ENCODE data around the gene JMJD6.

Gene JMJD6

DNA sequence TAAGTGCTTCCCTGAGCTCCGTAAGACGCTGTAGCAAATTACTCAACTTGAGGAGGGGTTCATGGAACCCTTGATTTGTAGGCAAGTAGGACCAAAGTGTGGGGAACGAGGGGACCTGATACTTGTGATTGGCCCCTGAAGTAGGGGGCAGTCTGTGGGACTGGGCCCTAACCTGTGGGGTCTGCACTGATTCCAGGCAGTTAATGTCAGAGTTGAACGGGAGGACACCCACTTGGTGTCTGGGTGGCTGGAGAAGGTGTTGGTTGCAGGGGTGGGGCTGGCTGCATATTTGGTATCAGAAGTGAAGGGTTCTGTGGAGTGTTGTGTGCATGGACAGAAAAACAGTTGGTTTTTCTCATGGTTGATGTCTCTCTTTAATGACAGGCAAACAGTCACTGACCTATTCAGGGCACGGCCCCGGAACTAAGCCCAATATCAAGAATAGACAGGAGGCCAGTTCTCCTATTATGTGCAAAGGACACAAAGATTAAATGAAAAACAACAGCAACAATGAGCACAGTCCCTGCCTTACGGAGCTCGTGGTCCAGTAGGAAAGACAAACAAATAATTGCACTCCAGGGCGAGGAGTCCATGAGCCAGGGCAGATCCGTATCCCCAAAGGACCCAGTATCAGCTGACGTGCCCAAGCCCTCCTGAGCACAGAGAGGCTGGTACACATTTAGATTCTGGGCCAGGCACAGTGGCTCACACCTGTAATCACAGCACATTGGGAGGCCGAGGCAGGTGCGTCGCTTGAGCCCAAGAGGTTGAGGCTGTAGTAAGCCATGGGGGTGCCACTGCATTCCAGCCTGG is 34.8 kb downstream of the JMJD6 start:
- peaks cover 21% of the 10 kb centered on the region for H3K4me1 ChIP-seq (ENCODE audit: insufficient read depth, insufficient read length)
- H3K36me3 ChIP-seq (ENCODE audit: insufficient read depth, insufficient read length, low read length): peaks cover 19% of the 10 kb centered on the region
- H3K9me3 ChIP-seq (ENCODE audit: insufficient read depth, low read length): no peaks in the 10 kb centered on the region
- H3K4me3 ChIP-seq (ENCODE audit: insufficient read length, low read depth): no peak overlapping the region
- no peak overlapping the region for H3K9ac ChIP-seq (ENCODE audit: insufficient read length, low read depth)
- DNase-seq (ENCODE audit: low read depth, low spot score): no peak
- no peak for TF ChIP-seq ZNF274 (IDR thresholded peaks at IDR 0.05; ENCODE audit: low read depth, low read length)
- TF ChIP-seq SUZ12 (IDR thresholded peaks at IDR 0.05; ENCODE audit: extremely low read depth, insufficient read depth, insufficient read length): no peak
- no peak for TF ChIP-seq YY1 (IDR thresholded peaks at IDR 0.05; ENCODE audit: insufficient read depth, insufficient read length)
- H3K27me3 ChIP-seq (ENCODE audit: insufficient read depth, insufficient read length): no peaks in the 10 kb centered on the region

DNA sequence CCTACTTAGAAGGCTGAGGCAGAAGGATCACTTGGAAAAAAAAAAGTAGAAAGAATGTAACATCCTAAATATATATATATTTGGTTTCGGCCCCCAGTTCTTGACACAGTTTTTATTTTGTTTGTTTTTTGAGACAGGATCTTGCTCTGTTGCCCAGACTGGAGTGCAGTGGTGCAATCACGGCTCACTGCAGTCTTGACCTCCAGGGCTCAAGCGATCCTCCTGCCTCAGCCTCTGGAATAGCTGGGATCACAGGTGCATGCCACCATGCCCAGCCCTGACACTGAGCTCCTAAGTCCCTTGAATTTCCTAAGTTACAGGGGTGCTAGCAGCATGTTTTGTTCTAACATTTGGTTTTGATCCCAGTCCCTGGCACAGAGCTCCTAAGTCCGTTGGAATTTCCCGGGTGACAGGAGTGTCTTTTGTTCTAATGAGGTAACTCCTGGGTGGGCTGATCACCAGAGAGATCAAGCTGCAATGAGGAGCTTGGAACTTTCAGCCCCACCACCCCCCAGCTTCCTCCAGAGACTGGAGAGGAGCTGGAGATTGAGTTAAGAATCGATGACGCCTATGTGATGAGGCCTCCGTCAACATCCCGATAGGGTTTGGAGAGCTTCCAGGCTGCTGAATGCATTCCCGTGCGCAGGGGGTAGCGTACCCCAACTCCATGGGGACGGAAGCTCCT is 35.7 kb downstream of the JMJD6 start:
- no peaks in the 10 kb centered on the region for H3K27me3 ChIP-seq (ENCODE audit: insufficient read depth, insufficient read length)
- H3K4me3 ChIP-seq (ENCODE audit: insufficient read length, low read depth): no peak overlapping the region
- no peak for DNase-seq (ENCODE audit: low read depth, low spot score)
- TF ChIP-seq SUZ12 (IDR thresholded peaks at IDR 0.05; ENCODE audit: extremely low read depth, insufficient read depth, insufficient read length) (no peak), YY1 (IDR thresholded peaks at IDR 0.05; ENCODE audit: insufficient read depth, insufficient read length) (no peak), ZNF274 (IDR thresholded peaks at IDR 0.05; ENCODE audit: low read depth, low read length) (no peak)
- H3K9me3 ChIP-seq (ENCODE audit: insufficient read depth, low read length): no peaks in the 10 kb centered on the region
- H3K4me1 ChIP-seq (ENCODE audit: insufficient read depth, insufficient read length): peaks cover 20% of the 10 kb centered on the region
- H3K36me3 ChIP-seq (ENCODE audit: insufficient read depth, insufficient read length, low read length): peaks cover 18% of the 10 kb centered on the region
- no peak overlapping the region for H3K9ac ChIP-seq (ENCODE audit: insufficient read length, low read depth)

DNA sequence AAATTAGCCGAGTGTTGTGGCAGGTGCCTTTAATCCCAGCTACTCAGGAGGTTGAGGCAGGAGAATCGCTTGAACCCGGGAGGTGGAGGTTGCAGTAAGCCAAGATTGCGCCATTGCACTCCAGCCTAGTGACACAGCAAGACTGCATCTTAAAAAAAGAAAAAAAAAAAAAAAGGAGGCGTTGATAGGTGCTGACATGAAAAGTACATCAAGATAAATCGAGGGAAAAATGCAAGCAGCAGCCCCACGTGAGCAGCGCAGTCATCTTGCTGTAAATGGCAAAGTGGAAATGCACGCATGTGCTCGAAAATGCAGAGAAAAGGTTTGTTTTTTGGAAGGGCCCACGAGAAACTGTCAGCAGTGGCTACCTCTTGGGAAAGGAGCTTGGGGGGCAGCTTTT is 36.5 kb downstream of the JMJD6 start:
- Histone ChIP-seq H3K4me1 (ENCODE audit: insufficient read depth, insufficient read length) (peaks cover 20% of the 10 kb centered on the region), H3K4me3 (ENCODE audit: insufficient read length, low read depth) (no peak overlapping the region), H3K36me3 (ENCODE audit: insufficient read depth, insufficient read length, low read length) (peaks cover 19% of the 10 kb centered on the region), H3K27me3 (ENCODE audit: insufficient read depth, insufficient read length) (no peaks in the 10 kb centered on the region), H3K9ac (ENCODE audit: insufficient read length, low read depth) (no peak overlapping the region), H3K9me3 (ENCODE audit: insufficient read depth, low read length) (no peaks in the 10 kb centered on the region)
- no peak for DNase-seq (ENCODE audit: low read depth, low spot score)
- TF ChIP-seq SUZ12 (IDR thresholded peaks at IDR 0.05; ENCODE audit: extremely low read depth, insufficient read depth, insufficient read length) (no peak), YY1 (IDR thresholded peaks at IDR 0.05; ENCODE audit: insufficient read depth, insufficient read length) (no peak), ZNF274 (IDR thresholded peaks at IDR 0.05; ENCODE audit: low read depth, low read length) (no peak)

GRCh38 chr17:76688165-76688622 is 38.2 kb downstream of the JMJD6 start:
- no peak for TF ChIP-seq SUZ12 (IDR thresholded peaks at IDR 0.05; ENCODE audit: extremely low read depth, insufficient read depth, insufficient read length)
- TF ChIP-seq YY1 (IDR thresholded peaks at IDR 0.05; ENCODE audit: insufficient read depth, insufficient read length): no peak
- TF ChIP-seq ZNF274 (IDR thresholded peaks at IDR 0.05; ENCODE audit: low read depth, low read length): no peak
- H3K9ac ChIP-seq (ENCODE audit: insufficient read length, low read depth): no peak overlapping the region
- H3K4me3 ChIP-seq (ENCODE audit: insufficient read length, low read depth): no peak overlapping the region
- no peak for DNase-seq (ENCODE audit: low read depth, low spot score)
- no peaks in the 10 kb centered on the region for H3K9me3 ChIP-seq (ENCODE audit: insufficient read depth, low read length)
- H3K4me1 ChIP-seq (ENCODE audit: insufficient read depth, insufficient read length): peaks cover 17% of the 10 kb centered on the region
- H3K36me3 ChIP-seq (ENCODE audit: insufficient read depth, insufficient read length, low read length): peaks cover 24% of the 10 kb centered on the region
- no peaks in the 10 kb centered on the region for H3K27me3 ChIP-seq (ENCODE audit: insufficient read depth, insufficient read length)

GRCh38 chr17:76687298-76688164 is 38.9 kb downstream of the JMJD6 start:
- H3K36me3 ChIP-seq (ENCODE audit: insufficient read depth, insufficient read length, low read length): peaks cover 29% of the 10 kb centered on the region
- no peaks in the 10 kb centered on the region for H3K9me3 ChIP-seq (ENCODE audit: insufficient read depth, low read length)
- no peaks in the 10 kb centered on the region for H3K27me3 ChIP-seq (ENCODE audit: insufficient read depth, insufficient read length)
- peaks cover 17% of the 10 kb centered on the region for H3K4me1 ChIP-seq (ENCODE audit: insufficient read depth, insufficient read length)
- TF ChIP-seq SUZ12 (IDR thresholded peaks at IDR 0.05; ENCODE audit: extremely low read depth, insufficient read depth, insufficient read length) (no peak), ZNF274 (IDR thresholded peaks at IDR 0.05; ENCODE audit: low read depth, low read length) (no peak), YY1 (IDR thresholded peaks at IDR 0.05; ENCODE audit: insufficient read depth, insufficient read length) (no peak)
- peak overlapping the region; percentile 33 for H3K9ac ChIP-seq (ENCODE audit: insufficient read length, low read depth)
- no peak for DNase-seq (ENCODE audit: low read depth, low spot score)
- H3K4me3 ChIP-seq (ENCODE audit: insufficient read length, low read depth): no peak overlapping the region

GRCh38 chr17:76686538-76687297 is 39.7 kb downstream of the JMJD6 start:
- peaks cover 31% of the 10 kb centered on the region for H3K36me3 ChIP-seq (ENCODE audit: insufficient read depth, insufficient read length, low read length)
- H3K4me3 ChIP-seq (ENCODE audit: insufficient read length, low read depth): no peak overlapping the region
- H3K27me3 ChIP-seq (ENCODE audit: insufficient read depth, insufficient read length): no peaks in the 10 kb centered on the region
- peak overlapping the region; percentile 33 for H3K9ac ChIP-seq (ENCODE audit: insufficient read length, low read depth)
- no peaks in the 10 kb centered on the region for H3K9me3 ChIP-seq (ENCODE audit: insufficient read depth, low read length)
- H3K4me1 ChIP-seq (ENCODE audit: insufficient read depth, insufficient read length): peaks cover 22% of the 10 kb centered on the region
- TF ChIP-seq ZNF274 (IDR thresholded peaks at IDR 0.05; ENCODE audit: low read depth, low read length): no peak
- TF ChIP-seq YY1 (IDR thresholded peaks at IDR 0.05; ENCODE audit: insufficient read depth, insufficient read length): no peak
- no peak for TF ChIP-seq SUZ12 (IDR thresholded peaks at IDR 0.05; ENCODE audit: extremely low read depth, insufficient read depth, insufficient read length)
- DNase-seq (ENCODE audit: low read depth, low spot score): no peak

All from NT2/D1 (cell line).